NCI-H748 treated with DMSO at 0.1 percent for 48 hours (cell line): ENCODE measurements around the gene AKT3.
A peak's percentile ranks its signal among the peaks of the same experiment; 100 is the strongest.

Experiments used
- DNase-seq: peaks from one replicate; lab custom pipeline; 2025; lab: John Stamatoyannopoulos, UW

AKT3 gene

DNA sequence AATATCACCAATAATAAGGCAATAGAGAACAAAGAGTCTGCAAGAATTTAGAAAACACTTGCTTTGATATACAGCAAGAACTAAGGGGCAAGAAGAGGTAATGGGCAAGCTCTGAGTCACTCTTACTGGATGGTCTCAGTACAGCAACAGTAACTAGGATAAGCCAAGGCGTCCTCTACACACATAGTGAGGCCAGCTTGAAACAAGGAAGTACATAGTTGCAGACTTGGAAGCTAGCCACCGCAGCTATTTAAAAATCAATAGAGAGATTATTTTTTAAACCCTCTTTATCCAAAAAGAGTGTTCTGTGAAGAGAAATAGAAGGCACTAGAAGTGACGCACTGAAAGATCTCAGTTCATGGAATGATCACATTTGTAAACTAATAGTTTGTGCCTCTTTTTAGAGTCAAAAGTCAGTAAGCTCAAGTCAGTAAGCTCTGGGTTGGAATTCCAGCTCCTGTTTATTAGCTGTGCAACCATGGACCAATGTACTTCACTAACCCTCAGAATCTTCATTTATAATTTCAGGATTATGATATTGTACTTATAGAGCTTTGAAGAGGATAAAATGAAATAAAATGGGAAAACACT lies 118.6 kb downstream of the AKT3 start:
- DNase-seq, result no peak

DNA sequence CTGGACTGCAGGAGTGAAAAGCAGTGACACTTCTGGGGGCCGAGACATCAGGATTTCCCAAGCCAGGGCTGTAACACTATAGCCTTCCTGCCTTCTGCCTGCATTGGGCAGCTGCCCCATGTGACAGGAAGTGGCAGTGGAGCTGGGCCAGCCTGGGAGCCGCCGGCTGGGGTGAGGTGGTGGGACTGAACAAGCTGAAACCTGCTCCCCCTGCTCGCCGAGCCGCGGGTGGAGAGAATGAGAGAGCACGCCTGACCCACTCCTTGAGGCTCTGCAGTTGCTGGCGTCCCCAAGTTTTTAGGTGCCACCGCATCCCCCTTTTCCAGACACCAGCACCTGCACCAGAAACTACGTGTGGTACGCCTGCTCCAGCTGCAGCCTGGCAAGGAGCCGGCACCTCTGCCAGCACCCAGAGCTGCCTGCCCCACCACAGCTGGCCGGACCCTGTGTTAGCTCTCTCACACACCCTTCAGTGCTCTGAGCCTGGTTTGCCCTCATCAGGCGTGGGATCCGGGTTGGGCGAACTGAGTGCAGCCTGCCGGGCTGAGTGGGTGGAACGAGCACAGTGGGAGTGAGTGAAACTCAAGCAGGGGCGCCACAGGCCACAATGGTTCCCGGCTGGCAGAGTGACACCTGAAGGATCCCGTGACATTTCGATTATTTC lies 119.4 kb downstream of the AKT3 start:
- DNase-seq, result no peak

DNA sequence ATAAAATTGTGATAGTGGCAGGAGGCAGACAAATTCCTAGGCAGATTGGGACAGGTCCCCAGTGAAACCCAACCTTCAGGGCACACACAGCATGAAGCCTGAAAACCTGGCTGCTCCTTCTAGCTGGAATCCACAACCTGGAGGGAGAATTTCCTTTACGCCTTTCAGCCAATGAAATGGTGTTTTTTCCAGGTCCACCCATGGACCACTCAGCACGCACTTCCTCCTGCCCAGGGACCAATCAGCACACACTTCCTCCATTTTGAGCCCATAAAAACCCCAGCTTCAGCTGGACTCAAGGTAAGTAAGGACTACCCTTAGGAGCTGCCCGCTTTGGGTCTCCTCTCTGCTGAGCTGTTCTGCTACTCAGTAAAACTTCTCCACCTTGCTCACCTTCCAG lies 120.1 kb downstream of the AKT3 start:
- DNase-seq, result no peak

DNA sequence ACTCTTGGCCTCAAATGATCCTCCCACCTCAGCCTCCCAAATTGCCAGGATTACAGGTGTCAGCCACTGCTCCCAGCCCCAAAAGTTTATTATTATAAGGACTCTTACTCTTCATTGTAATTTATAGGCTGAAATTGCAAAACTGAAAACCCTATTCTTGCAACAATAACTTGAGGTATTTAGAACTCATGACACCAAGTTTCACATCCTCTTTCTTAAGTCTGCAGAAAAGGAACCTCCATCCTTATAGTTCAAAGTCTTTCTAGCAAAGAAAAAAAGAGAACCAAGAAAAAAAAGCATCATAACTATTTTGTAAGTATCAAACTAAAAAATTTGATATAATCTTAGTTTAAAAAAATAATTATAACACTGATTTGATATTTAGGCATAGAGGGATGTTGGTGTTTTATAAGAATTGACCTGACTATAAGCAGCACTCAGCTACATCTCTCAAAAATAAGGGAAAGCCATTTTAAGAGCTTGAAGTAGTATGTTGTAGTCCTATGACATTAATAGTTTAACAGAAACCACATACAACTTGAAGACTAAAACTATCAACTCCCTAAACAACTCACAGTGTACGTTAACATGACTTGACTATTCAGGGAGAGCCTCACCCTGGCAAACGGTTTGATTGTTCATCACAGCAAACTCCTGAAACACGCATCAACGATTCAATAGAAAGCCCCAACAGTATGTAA lies 122.4 kb downstream of the AKT3 start:
- DNase-seq, result no peak

DNA sequence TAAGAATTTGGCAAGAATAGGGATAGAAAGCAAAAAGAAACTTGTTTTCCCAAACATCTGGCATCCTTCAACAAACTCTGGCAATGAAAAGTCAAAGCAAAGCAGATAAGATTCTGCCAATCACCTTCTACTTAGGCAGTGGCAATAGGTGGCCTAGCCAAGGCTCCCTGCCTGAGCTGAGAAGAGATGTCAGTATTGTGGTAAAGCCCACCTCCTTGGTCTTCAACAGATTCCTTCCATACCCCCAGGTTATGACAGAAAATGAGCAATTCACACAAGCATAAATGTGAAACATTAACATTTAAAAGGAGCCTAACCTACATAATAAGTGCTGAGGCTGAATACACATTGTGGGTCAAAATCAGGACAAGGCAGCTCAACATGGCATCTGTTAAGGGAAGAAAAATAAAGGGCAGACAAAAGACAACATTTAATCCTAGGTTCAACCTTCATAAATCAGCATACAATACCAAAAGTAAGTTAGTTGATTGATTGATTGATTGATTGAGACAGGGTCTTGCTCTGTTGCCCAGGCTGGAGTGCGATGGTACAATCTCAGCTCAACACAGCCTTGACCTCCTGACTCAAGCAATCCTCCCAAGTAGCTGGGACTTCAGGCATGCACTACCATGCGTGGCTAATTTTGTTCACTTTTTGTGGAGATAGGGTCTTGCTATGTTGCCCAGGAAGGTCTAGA lies 123.1 kb downstream of the AKT3 start:
- no peak for DNase-seq

DNA sequence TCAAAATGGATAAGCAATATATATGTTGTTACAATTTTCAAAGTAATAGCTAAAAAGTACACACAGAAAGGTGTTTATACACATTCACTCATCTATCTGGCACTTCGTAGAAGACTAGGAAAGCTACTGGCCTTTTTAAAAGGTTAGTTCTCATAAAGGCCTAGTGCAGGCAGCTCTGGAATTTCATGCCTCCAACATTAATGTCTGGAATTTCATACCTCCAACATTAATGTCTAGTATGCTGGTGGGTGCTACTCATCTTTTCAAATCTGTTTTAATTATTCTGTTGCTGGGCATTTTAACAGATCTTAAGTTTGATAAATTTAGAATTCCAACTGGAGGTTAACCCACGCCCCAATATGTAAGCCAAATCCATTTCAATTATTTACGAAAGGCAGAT lies 124.2 kb downstream of the AKT3 start:
- DNase-seq, result no peak

DNA sequence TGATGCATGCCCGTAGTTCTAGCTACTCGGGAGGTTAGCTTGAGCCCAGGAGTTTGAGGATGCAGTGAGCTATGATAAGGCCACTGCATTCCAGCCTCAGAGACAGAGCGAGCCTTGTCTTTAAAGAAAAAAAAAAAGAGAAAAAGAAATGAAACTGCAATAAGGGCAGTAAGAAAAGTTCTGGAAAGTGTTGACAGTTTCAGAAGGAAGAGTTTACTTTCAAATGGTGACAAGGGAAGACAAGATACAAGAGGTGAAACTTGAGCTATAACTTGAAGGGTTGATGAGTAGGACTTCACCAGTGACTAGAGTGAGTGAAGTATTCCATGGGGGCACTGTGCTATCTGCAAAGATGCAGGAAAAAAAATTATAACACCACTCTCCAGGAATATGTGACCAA lies 125.0 kb downstream of the AKT3 start:
- DNase-seq, result no peak

DNA sequence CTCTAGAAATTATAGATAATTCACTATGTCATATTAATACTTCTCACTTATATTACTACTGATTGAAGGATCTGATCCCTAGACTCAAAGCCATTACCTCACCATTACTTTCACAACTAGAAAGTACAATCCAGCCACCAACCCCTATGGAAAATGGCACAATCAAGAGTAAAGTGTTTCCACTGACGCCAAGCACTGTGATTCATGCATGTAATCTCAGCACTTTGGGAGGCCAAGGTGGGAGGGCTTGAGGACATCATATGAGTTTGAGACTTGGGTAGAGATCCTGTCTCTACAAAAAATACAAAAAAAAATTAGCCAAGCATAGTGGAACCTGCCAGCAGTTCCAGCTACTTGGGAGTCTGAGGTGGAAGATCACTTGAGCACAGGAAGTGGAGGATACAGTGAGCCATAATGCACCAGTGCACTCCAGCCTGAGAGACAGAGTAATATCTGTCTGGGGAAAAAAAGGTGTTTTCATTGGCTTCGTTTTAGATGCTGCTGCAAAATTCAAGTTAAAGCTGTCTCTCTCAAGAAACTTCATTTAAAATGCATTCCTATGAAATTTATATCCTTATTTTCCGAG lies 126.5 kb downstream of the AKT3 start:
- DNase-seq, result no peak

DNA sequence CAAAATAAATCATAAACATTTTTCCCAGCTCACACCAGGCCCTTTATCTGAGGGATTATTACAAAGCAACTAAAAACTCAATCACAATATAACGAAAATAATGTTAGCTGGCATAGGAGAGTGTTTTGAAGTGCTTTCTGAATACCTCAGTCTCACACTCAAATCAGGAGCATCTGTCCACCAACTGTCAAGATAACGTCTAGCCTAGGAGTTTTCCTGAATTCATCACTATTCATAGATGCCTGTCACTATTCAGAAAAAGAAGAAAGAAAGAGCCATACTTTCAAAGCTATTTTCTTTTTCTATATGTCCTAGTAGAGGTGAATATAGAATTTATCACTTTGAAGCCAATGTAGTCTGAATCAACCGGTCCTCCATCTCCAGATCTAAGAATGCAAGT lies 127.0 kb downstream of the AKT3 start:
- DNase-seq, result no peak

DNA sequence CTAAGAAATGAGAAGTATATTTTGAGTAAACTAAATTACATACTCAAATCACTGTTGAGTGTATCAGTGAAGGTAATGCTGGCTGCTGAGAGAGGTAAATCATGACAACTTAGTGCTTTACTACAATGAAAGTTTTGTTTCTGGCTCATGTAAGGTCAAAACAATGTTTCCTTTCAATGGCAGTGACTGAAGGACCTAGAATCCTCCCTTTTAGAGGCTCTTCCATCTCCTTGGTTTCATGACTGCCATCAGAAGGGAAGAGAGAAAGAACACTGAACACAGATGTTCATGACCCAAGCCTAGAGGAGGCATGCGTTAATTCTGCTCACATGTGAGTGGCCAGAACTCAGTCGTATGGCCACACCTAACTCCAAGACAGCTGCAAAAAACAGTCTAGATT lies 130.6 kb downstream of the AKT3 start:
- DNase-seq, result no peak

DNA sequence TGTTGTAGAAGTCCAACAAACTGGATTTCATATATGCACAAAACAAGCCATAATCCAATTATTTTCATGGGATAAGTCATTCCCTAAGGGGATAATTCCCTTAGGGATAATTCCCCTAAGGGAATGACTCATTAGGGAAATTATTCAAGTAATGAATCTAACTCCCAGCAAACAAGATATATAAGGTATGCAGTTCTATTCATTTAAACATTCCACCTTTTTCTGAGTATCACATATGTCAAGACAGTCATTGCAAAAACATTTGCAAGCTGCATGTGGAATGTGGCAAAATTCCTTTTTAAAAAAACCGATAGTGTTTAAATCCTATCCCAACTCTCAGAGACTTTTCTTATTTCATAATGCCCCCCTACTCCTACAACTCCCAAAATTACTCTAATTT lies 131.2 kb downstream of the AKT3 start:
- DNase-seq, result no peak

DNA sequence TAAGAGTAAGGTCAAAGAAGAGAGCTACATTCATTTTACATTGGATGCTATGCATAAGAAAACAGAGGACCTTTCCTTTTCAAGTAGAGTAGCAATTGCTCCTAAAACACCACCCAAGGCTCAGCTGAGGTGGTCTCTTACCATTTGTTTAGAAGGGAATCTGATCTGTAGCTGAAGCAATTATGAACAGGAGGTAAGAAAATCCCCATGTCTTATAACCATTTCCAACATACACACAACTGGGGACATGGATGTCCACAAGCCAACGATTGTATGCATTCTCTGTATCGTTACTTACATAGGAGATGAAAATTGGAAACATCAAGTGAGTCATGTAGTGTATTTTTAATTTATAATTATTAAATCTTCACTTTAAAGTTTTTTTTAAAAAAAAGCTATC lies 132.0 kb downstream of the AKT3 start:
- no peak for DNase-seq

DNA sequence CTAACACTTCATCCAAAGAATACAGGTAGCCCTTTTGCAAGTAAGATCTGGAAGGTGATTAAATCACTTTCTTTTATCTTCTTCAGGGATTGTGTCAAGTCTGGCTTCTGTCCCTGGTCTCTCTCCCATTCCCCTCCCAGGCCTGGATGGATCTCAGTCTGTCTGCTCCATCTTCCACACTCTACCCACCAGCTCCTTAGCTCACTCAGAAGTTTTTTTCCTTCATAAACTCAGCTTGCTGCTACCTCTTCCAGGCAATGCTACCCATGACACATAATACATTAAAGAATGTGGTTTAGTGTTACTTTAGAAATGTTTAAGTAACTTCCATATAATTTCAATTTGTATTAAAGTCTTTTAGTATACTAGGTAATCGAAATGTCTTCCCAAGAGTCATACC lies 133.1 kb downstream of the AKT3 start:
- DNase-seq, result no peak

DNA sequence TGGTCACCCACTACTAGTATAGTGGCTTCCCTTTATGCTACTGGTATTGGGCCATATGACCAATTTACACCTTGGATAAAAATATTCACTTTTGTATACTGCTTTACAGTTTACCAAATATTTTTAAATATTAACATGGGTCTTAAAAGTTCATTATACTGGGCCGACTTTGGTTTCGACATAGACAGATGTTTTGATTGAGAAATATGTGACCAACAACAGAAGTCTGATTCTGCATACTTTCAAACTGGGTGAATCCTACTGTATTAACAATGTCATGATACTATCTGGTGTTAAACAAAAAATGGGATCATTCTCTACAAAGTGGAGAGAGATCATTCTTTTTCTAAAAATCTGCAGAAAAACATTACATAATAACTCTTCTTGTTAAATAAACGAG lies 134.8 kb downstream of the AKT3 start:
- no peak for DNase-seq

DNA sequence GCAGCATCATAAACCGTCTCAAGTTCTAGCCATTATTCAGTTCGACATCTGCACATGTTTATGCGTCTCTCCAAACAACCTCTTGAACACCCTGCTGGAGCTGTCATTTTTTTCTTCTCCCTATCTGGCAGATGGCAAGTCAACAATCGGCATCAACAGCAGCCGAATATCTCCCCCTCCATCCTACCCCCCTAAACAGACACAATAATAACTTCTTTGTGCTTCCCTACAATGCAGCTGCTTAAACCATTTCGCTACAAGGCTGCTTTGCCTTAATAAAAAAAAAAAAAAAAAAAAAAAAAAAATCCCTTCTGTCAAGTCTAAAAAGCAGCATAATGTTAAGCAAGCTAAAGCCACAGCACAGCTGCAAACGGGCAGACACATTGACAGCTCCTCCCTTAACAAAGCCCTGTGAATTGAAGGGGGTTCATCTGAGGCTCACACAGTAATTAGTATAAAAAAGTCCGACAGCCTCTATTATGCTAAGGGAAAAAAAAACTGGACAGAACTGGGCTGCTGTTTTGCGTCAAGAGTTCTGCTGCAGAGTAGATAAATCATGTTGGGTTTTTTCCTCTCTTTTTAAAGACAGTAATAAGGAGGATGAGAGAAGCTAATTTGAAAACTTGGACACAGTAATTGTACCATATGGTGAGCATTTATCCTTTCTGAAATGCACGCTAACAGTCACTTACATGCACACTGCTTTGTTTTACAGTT lies 136.4 kb downstream of the AKT3 start:
- peak; percentile 95 for DNase-seq

DNA sequence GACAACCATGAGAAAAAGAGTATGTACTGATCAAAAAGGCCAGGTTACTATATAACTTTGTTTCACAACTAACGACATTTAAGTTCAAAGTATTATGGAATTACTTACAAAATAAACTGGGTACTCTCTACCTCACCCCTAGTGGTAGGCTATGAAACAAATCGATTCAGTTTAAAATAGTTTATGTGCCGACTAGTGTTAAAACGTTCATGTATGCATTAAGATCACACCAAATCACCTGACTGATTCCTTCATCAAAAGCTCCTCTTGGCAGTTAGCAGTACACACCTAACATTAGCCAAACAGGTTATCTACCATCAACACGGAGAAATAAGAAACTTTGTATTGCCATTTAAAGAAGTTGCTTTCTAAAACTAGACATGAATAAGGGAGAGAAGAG lies 137.1 kb downstream of the AKT3 start:
- DNase-seq, result peak; percentile 89

DNA sequence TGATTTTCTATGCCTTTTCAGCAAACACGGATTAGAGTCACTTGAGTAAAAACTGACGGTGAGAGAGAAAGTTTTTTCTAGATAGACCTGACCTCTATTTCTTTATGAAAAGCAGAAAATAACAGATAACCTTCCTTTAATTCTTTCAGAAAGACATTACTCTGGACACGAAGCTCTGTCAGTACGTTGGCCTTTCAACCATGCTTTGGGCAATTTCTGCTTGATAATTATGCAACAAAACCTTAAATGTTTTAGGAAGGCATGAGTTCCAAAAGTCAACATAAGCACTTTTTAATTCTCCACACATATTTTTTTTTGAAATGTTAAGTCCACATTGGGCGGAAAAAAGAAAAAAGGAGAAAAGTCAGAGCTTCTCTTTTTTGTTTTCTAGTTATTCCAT lies 137.8 kb downstream of the AKT3 start:
- no peak for DNase-seq

DNA sequence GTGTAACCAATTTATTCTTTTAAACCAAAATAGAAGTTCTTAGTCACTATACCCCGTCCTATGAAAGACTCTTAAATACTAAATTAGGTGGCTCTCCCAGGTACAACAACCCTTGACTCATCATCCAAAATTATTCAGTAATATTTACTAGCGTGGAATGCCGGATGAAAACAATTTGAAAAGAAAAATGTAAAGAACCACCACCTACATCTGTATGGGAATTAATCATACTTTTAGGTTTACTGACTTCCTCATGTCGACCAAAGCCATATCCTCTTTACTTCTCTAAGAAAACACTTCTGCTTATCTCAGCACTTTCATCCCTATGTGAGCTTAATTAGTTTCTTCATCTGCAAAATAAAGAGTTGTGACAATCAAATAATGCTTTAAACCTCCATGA lies 139.6 kb downstream of the AKT3 start:
- DNase-seq, result no peak

DNA sequence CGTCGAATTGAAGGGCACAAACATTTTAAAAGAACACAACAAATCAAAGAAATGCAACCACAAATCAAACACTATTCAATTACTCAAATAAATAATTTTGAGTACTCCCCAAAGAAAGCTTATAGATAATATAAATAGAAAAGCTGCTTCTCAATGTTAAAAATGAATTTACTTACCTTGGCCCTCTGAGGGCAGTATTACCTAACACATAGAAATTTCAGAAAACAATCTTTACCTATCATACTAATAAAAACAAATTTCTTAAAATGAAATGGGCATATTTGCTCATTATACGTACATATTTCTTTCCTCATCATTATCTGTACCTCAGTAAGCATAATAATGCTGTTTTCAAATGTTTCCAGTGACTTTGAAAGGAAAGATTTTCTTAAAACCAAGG lies 141.8 kb downstream of the AKT3 start:
- DNase-seq, result peak; percentile 24

DNA sequence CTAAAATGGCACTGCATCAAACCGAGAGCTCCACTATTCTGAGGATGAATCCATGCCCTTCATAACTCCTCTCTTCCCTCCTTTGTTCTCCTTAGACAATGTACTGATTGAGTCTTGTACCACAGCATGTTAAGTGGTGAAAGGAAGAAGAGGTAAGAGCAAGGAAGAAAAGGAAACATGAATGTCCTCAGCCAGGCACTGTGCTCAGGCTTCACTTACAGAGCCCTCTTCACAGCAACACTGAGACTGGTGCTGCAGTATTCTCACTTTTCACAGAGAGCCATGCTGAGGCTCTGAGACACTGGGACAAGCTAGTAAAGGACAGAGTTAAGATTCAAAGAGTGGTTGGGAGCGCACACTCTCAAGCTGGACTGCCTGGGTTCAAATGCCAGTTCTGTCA lies 143.5 kb downstream of the AKT3 start:
- DNase-seq, result no peak

DNA sequence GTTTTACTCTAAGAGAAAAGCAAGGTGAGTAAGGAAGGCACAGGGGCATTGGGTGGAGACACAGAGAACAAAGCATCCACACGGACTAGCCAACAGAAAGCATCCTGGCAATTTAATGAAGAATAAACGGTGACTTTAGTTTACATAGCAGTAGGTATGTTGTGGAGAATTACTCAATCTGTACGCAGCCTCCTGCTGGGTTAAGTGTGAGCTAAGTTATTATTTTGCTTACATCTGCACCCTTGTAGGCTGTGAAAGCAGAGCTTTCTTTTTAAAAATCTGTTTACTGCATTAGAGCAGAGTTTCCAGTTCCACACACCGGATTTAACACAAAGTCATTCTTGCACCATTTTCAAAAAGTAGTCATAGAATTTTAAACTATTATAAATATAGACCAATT lies 144.5 kb downstream of the AKT3 start:
- DNase-seq, result peak; percentile 94

DNA sequence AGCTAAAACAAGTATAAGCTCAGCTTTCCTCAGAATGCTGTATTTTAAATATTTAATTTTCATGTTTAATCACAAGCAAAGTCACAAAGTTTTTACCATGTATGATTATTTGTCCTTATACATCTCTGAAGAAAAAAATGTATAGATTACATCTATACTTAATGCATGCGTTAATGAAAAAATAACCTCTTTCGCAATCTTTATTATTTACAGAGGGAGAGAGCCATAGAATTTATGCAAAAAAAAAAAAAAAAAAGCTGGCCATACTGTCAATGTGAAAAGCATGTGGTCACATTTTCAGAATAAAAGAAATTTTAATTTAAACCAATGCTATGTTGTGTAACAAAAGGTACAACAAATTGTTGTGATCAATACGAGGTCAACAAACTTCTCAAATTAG lies 148.2 kb downstream of the AKT3 start:
- DNase-seq, result no peak
